MM.1S (cell line): ENCODE results near the gene DSCAML1.

Experiments used
- DNase-seq: peaks from one replicate; pipeline ENCODE4 v3.0.0-alpha.2; 2015
- H2AFZ ChIP-seq: fragments of 300-600 bp; sonication (generic); 2 replicates; pipeline ENCODE4 v1.6.0; 2016; ENCODE audit warnings: antibody characterized with exemption, low read length
- H3F3A ChIP-seq: fragments of 300-600 bp; sonication (generic); 2 replicates; pipeline ENCODE4 v1.6.1; 2016; ENCODE audit warnings: mild to moderate bottlenecking, antibody characterized with exemption, low read length, moderate library complexity, mixed read lengths; ENCODE audit not compliant: insufficient read depth
- H3K27ac ChIP-seq: fragments of 300-600 bp; sonication (generic); 2 replicates; pipeline ENCODE4 v1.5.1; 2016; ENCODE audit warnings: mild to moderate bottlenecking, low read length
- H3K27me3 ChIP-seq: fragments of 300-600 bp; sonication (generic); replicated peaks from 2 replicates; pipeline ENCODE4 v1.6.0; 2016; ENCODE audit warnings: low read length; ENCODE audit not compliant: insufficient read depth
- H3K36me3 ChIP-seq: fragments of 300-600 bp; sonication (generic); replicated peaks from 2 replicates; pipeline ENCODE4 v1.6.1; 2016; ENCODE audit warnings: mild to moderate bottlenecking, low read length, mixed read lengths; ENCODE audit not compliant: insufficient read depth
- H3K4me1 ChIP-seq: fragments of 300-600 bp; sonication (generic); 2 replicates; pipeline ENCODE4 v1.6.1; 2016; ENCODE audit warnings: low read length, mixed read lengths
- H3K4me2 ChIP-seq: fragments of 300-600 bp; sonication (generic); 2 replicates; pipeline ENCODE4 v1.6.0; 2016; ENCODE audit warnings: low read depth, low read length
- H3K4me3 ChIP-seq: fragments of 300-600 bp; sonication (generic); 2 replicates; pipeline ENCODE4 v1.5.1; 2016; ENCODE audit warnings: low read length, mixed read lengths
- H3K79me2 ChIP-seq: fragments of 300-600 bp; sonication (generic); 2 replicates; pipeline ENCODE4 v1.6.1; 2016; ENCODE audit warnings: mixed run types, low read length, mixed read lengths
- H3K9ac ChIP-seq: fragments of 300-600 bp; sonication (generic); 2 replicates; pipeline ENCODE4 v1.6.1; 2016; ENCODE audit warnings: low read length, mixed read lengths
- H3K9me2 ChIP-seq: fragments of 300-600 bp; sonication (generic); replicated peaks from 2 replicates; pipeline ENCODE4 v1.6.1; 2016; ENCODE audit warnings: mild to moderate bottlenecking, low read length, mixed read lengths; ENCODE audit not compliant: insufficient read depth
- H3K9me3 ChIP-seq: fragments of 300-600 bp; sonication (generic); replicated peaks from 2 replicates; pipeline ENCODE4 v1.6.1; 2016; ENCODE audit warnings: mild to moderate bottlenecking, low read length, mixed read lengths; ENCODE audit not compliant: insufficient read depth
- H4K20me1 ChIP-seq: fragments of 300-600 bp; sonication (generic); 2 replicates; pipeline ENCODE4 v1.6.1; 2016; ENCODE audit warnings: mild to moderate bottlenecking, low read length, moderate library complexity, mixed read lengths; ENCODE audit not compliant: insufficient read depth
- EZH2 ChIP-seq: fragments of 300-600 bp; sonication (generic); optimal IDR thresholded peaks from 2 replicates; pipeline ENCODE3; 2017; ENCODE audit warnings: low read depth, mild to moderate bottlenecking, antibody characterized with exemption, low read length, mixed read lengths
- EZH2phosphoT487 ChIP-seq: fragments of 300-600 bp; sonication (generic); IDR thresholded peaks from 2 replicates; pipeline ENCODE4 v1.6.1; 2018; ENCODE audit warnings: antibody characterized with exemption, low read length
- TF ChIP-seq, protein P1 (sequence below): fragments of 300-600 bp; sonication (generic); IDR thresholded peaks from 2 replicates; pipeline ENCODE4 v1.5.1; 2016; ENCODE audit warnings: antibody characterized with exemption, low read length, mixed read lengths

Gene DSCAML1

GRCh38 chr11:117461396-117462182 is 335.4 kb downstream of the DSCAML1 start:
- Histone ChIP-seq H3K36me3 (no peaks in the 10 kb centered on the region), H3K27ac (no peak overlapping the region), H3K9me2 (no peaks in the 10 kb centered on the region), H3F3A (no peaks in the 10 kb centered on the region), H3K4me3 (no peak overlapping the region), H3K4me2 (no peak overlapping the region), H3K9me3 (no peaks in the 10 kb centered on the region), H2AFZ (no peak overlapping the region), H3K4me1 (no peaks in the 10 kb centered on the region), H3K27me3 (peaks cover 70% of the 10 kb centered on the region), H3K9ac (no peak overlapping the region), H3K79me2 (no peaks in the 10 kb centered on the region), H4K20me1 (no peaks in the 10 kb centered on the region)
- TF ChIP-seq EZH2 (no peak), EZH2phosphoT487 (no peak)
- TF ChIP-seq, protein P1, sequence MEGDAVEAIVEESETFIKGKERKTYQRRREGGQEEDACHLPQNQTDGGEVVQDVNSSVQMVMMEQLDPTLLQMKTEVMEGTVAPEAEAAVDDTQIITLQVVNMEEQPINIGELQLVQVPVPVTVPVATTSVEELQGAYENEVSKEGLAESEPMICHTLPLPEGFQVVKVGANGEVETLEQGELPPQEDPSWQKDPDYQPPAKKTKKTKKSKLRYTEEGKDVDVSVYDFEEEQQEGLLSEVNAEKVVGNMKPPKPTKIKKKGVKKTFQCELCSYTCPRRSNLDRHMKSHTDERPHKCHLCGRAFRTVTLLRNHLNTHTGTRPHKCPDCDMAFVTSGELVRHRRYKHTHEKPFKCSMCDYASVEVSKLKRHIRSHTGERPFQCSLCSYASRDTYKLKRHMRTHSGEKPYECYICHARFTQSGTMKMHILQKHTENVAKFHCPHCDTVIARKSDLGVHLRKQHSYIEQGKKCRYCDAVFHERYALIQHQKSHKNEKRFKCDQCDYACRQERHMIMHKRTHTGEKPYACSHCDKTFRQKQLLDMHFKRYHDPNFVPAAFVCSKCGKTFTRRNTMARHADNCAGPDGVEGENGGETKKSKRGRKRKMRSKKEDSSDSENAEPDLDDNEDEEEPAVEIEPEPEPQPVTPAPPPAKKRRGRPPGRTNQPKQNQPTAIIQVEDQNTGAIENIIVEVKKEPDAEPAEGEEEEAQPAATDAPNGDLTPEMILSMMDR, result no peak
- no peak for DNase-seq

GRCh38 chr11:117459979-117460300 is 337.1 kb downstream of the DSCAML1 start:
- H3K4me3 ChIP-seq, result no peak overlapping the region
- H3K27me3 ChIP-seq, result peaks cover 76% of the 10 kb centered on the region
- no peak overlapping the region for H3K27ac ChIP-seq
- H3K4me2 ChIP-seq, result no peak overlapping the region
- no peaks in the 10 kb centered on the region for H3F3A ChIP-seq
- TF ChIP-seq EZH2 (no peak), EZH2phosphoT487 (no peak)
- TF ChIP-seq, protein P1, result no peak
- no peak for DNase-seq
- no peaks in the 10 kb centered on the region for H3K79me2 ChIP-seq
- H3K9ac ChIP-seq, result no peak overlapping the region
- H3K9me3 ChIP-seq, result no peaks in the 10 kb centered on the region
- no peaks in the 10 kb centered on the region for H3K36me3 ChIP-seq
- no peak overlapping the region for H2AFZ ChIP-seq
- no peaks in the 10 kb centered on the region for H4K20me1 ChIP-seq
- H3K4me1 ChIP-seq, result no peaks in the 10 kb centered on the region
- H3K9me2 ChIP-seq, result no peaks in the 10 kb centered on the region

DNA sequence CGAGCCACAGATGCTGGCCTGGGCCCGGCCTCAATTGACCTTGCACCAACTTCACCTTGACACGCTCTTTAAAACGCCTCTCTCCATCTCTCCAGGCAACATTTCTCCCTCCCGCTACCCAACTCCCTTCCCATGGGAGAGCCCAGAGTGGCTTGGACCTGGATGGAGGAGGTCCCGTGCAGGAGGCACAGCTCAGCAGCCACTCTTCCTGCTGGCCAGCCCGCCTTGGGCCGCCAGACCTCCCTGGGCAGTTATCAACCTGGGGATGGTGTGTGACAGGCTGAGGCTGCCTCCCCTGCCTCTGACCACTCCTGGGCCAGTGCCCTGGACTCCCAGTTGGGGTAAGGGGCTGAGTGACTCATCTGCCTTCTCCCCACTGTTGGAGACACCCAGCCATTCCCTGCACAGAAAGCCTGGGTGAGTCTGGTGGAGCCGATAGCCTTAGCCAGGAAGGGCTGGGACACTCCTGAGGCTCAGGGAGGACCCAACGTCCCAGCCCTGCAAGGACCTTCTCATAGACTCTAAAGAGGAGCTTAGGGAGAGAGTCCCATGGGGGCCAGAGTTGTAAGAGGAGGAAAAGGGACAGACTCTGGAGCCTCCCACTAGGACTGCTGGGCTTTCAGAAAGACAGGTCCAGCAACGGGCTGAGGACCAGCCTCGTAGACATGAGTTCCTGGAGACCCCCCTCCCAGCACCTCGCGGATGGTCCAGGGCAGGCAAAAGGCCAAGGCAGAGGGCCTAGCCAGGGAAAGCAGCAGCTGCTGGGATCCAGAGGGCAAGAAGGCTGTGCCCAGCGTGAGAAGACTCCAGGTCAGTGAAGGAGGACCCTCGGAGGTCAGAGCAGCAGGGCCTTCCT is 337.7 kb downstream of the DSCAML1 start:
- peaks cover 76% of the 10 kb centered on the region for H3K27me3 ChIP-seq
- no peak overlapping the region for H3K27ac ChIP-seq
- no peak overlapping the region for H3K4me3 ChIP-seq
- no peaks in the 10 kb centered on the region for H3K9me3 ChIP-seq
- H3K36me3 ChIP-seq, result no peaks in the 10 kb centered on the region
- TF ChIP-seq EZH2phosphoT487 (no peak), EZH2 (no peak)
- TF ChIP-seq, protein P1, result no peak
- no peaks in the 10 kb centered on the region for H3F3A ChIP-seq
- no peak overlapping the region for H3K9ac ChIP-seq
- no peaks in the 10 kb centered on the region for H4K20me1 ChIP-seq
- DNase-seq, result no peak
- no peaks in the 10 kb centered on the region for H3K4me1 ChIP-seq
- no peaks in the 10 kb centered on the region for H3K9me2 ChIP-seq
- no peaks in the 10 kb centered on the region for H3K79me2 ChIP-seq
- no peak overlapping the region for H2AFZ ChIP-seq
- no peak overlapping the region for H3K4me2 ChIP-seq
